ENCODE measurements around the gene PHPT1. TPM values are rescaled to one million over a fixed set of nuclear protein-coding genes. Genes with fewer than 3 reads are reported as not detected.

Gene PHPT1
- total and polyA plus RNA-seq, 2 of the 8 experiments (the other 6 are each of a cell fraction or from before 2014, with no cell fraction given), result 109 to 226 TPM

DNA sequence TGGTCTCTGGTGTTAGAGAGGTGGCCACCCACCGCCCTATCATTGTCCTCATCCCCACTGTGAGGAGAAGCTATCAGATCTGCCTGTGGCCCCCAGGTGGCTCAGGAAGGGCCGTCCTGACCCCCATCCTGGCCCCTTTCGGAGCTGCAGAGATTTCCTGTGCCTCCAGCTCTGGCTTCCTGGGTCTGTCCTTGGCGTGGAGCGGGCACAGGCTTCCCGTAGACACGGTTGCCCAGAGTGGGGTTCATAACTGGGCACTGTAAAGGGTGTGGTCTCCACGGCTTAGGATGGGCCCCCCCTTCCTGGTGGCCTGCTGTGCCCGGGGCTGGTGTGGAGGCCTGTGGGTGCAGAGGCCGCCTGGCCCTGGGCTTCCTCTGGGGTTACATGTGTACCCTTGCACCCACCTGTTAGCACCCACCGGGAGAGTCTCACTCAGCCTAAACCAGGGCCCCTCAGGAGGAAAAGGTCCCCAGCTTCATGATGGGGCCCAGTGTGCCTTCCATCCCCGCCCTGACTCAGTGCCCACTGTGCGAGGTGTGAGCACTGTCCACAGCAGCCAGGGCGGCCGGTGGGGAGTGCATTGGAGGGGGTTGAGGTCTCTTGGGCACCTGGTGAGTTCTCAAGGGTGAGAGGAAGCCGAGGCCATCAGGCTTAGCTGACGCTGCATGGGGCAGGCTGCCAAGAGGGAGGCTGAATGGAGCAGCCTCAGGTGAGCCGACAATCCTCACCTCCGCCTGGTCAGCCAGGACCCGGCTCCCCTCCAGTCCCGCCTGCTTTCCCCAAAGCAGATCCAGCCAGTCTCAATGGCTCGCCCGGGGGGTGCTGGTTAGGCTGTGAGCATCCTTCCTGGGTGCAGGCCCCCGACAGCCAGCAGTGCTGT is 22.3 kb upstream of the PHPT1 start (continued):
- TF ChIP-seq, protein P1, sequence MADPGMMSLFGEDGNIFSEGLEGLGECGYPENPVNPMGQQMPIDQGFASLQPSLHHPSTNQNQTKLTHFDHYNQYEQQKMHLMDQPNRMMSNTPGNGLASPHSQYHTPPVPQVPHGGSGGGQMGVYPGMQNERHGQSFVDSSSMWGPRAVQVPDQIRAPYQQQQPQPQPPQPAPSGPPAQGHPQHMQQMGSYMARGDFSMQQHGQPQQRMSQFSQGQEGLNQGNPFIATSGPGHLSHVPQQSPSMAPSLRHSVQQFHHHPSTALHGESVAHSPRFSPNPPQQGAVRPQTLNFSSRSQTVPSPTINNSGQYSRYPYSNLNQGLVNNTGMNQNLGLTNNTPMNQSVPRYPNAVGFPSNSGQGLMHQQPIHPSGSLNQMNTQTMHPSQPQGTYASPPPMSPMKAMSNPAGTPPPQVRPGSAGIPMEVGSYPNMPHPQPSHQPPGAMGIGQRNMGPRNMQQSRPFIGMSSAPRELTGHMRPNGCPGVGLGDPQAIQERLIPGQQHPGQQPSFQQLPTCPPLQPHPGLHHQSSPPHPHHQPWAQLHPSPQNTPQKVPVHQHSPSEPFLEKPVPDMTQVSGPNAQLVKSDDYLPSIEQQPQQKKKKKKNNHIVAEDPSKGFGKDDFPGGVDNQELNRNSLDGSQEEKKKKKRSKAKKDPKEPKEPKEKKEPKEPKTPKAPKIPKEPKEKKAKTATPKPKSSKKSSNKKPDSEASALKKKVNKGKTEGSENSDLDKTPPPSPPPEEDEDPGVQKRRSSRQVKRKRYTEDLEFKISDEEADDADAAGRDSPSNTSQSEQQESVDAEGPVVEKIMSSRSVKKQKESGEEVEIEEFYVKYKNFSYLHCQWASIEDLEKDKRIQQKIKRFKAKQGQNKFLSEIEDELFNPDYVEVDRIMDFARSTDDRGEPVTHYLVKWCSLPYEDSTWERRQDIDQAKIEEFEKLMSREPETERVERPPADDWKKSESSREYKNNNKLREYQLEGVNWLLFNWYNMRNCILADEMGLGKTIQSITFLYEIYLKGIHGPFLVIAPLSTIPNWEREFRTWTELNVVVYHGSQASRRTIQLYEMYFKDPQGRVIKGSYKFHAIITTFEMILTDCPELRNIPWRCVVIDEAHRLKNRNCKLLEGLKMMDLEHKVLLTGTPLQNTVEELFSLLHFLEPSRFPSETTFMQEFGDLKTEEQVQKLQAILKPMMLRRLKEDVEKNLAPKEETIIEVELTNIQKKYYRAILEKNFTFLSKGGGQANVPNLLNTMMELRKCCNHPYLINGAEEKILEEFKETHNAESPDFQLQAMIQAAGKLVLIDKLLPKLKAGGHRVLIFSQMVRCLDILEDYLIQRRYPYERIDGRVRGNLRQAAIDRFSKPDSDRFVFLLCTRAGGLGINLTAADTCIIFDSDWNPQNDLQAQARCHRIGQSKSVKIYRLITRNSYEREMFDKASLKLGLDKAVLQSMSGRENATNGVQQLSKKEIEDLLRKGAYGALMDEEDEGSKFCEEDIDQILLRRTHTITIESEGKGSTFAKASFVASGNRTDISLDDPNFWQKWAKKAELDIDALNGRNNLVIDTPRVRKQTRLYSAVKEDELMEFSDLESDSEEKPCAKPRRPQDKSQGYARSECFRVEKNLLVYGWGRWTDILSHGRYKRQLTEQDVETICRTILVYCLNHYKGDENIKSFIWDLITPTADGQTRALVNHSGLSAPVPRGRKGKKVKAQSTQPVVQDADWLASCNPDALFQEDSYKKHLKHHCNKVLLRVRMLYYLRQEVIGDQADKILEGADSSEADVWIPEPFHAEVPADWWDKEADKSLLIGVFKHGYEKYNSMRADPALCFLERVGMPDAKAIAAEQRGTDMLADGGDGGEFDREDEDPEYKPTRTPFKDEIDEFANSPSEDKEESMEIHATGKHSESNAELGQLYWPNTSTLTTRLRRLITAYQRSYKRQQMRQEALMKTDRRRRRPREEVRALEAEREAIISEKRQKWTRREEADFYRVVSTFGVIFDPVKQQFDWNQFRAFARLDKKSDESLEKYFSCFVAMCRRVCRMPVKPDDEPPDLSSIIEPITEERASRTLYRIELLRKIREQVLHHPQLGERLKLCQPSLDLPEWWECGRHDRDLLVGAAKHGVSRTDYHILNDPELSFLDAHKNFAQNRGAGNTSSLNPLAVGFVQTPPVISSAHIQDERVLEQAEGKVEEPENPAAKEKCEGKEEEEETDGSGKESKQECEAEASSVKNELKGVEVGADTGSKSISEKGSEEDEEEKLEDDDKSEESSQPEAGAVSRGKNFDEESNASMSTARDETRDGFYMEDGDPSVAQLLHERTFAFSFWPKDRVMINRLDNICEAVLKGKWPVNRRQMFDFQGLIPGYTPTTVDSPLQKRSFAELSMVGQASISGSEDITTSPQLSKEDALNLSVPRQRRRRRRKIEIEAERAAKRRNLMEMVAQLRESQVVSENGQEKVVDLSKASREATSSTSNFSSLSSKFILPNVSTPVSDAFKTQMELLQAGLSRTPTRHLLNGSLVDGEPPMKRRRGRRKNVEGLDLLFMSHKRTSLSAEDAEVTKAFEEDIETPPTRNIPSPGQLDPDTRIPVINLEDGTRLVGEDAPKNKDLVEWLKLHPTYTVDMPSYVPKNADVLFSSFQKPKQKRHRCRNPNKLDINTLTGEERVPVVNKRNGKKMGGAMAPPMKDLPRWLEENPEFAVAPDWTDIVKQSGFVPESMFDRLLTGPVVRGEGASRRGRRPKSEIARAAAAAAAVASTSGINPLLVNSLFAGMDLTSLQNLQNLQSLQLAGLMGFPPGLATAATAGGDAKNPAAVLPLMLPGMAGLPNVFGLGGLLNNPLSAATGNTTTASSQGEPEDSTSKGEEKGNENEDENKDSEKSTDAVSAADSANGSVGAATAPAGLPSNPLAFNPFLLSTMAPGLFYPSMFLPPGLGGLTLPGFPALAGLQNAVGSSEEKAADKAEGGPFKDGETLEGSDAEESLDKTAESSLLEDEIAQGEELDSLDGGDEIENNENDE (IDR thresholded peaks at IDR 0.05; ENCODE audit: insufficient replicate concordance, low read length), result no peak
- TF ChIP-seq TBP (IDR thresholded peaks at IDR 0.05; ENCODE audit: low read depth, low read length), result no peak
- TF ChIP-seq CBX5 (IDR thresholded peaks at IDR 0.05; ENCODE audit: low read depth, low read length), result no peak
- TF ChIP-seq YY1 (IDR thresholded peaks at IDR 0.05; ENCODE audit: low read depth, low read length), result no peak
- no peak for TF ChIP-seq HDAC2 (IDR thresholded peaks at IDR 0.05; ENCODE audit: borderline replicate concordance in 1 of 2, low read depth in 2 of 2, low read length in 2 of 2)
- no peak for TF ChIP-seq SP2 (IDR thresholded peaks at IDR 0.05; ENCODE audit: low read length)
- no peak for TF ChIP-seq NANOG (IDR thresholded peaks at IDR 0.05; ENCODE audit: insufficient read depth, low read depth, low read length, poor library complexity, severe bottlenecking)
